PC-9 (cell line): ENCODE data around the gene BAZ1B. TPM values are rescaled to one million over a fixed set of nuclear protein-coding genes. Genes with fewer than 3 reads are reported as not detected.
A peak's percentile ranks its signal among the peaks of the same experiment; 100 is the strongest.

Experiments used
- BruUV-seq: library from RNA; stranded (reverse); fragments of 400-500 nt; replicated peaks from 2 replicates; lab custom pipeline; 2021; lab: Mats Ljungman, UMichigan
- CTCF ChIA-PET: fragments of 300-600 bp; sonication (Branson Sonifier 250); formaldehyde crosslinking; loops from one replicate; lab custom pipeline; 2022; ENCODE audit warnings: antibody characterized with exemption; lab: Charles Lee
- POLR2A ChIA-PET: fragments of 300-600 bp; sonication (Branson Sonifier 250); formaldehyde crosslinking; loops from one replicate; lab custom pipeline; 2022; ENCODE audit warnings: antibody characterized with exemption; ENCODE audit not compliant: unreplicated experiment; lab: Charles Lee
- DNase-seq, 2 experiments: peaks; one replicate each; pipeline versions ENCODE4 v3.0.0 to v3.0.0-alpha.2; 2015 to 2022; ENCODE audit warnings: mixed read lengths in 1 of 2
- H2AFZ ChIP-seq: fragments of 200-600 bp; sonication (generic); 2 replicates; pipeline ENCODE4 v1.8.1; 2017; ENCODE audit warnings: antibody characterized with exemption
- H3F3A ChIP-seq: fragments of 200-600 bp; sonication (generic); 2 replicates; pipeline ENCODE4 v1.8.1; 2017; ENCODE audit warnings: antibody characterized with exemption, mild to moderate bottlenecking, low read depth; ENCODE audit not compliant: insufficient read depth
- H3K27ac ChIP-seq: fragments of 200-600 bp; sonication (generic); 2 replicates; pipeline ENCODE4 v1.6.1; 2016; ENCODE audit warnings: mixed run types
- H3K27me3 ChIP-seq: fragments of 200-600 bp; sonication (generic); 2 replicates; pipeline ENCODE4 v1.6.1; 2016; ENCODE audit warnings: low read depth, mixed run types; ENCODE audit not compliant: insufficient read depth
- H3K36me3 ChIP-seq: fragments of 200-600 bp; sonication (generic); 2 replicates; pipeline ENCODE4 v1.6.1; 2016; ENCODE audit warnings: low read depth, mixed run types
- H3K4me1 ChIP-seq: fragments of 200-600 bp; sonication (generic); replicated peaks from 2 replicates; pipeline ENCODE4 v1.6.1; 2016; ENCODE audit warnings: mixed run types; ENCODE audit not compliant: insufficient read depth
- H3K4me2 ChIP-seq: fragments of 200-600 bp; sonication (generic); 2 replicates; pipeline ENCODE4 v1.6.1; 2017; ENCODE audit warnings: mixed run types
- H3K4me3 ChIP-seq: fragments of 200-600 bp; sonication (generic); 2 replicates; pipeline ENCODE4 v1.6.1; 2016; ENCODE audit warnings: mixed run types
- H3K79me2 ChIP-seq: fragments of 200-600 bp; sonication (generic); 2 replicates; pipeline ENCODE4 v1.6.1; 2017; ENCODE audit warnings: low read depth, mixed run types
- H3K9me2 ChIP-seq: fragments of 200-600 bp; sonication (generic); 2 replicates; pipeline ENCODE4 v1.8.1; 2017; ENCODE audit warnings: mild to moderate bottlenecking; ENCODE audit not compliant: insufficient read depth
- H3K9me3 ChIP-seq: fragments of 200-600 bp; sonication (generic); 2 replicates; pipeline ENCODE4 v1.8.1; 2016; ENCODE audit warnings: low read depth; ENCODE audit not compliant: insufficient read depth
- H4K20me1 ChIP-seq: fragments of 200-600 bp; sonication (generic); 2 replicates; pipeline ENCODE4 v1.8.1; 2017; ENCODE audit not compliant: insufficient read depth
- EZH2 ChIP-seq: fragments of 200-600 bp; sonication (generic); IDR thresholded peaks from 2 replicates; pipeline ENCODE4 v1.8.0; 2017; ENCODE audit warnings: antibody characterized with exemption, low read depth
- intact Hi-C: fragments of 100-400 bp; cut with micrococcal nuclease; formaldehyde crosslinking; loops from one replicate; pipeline ENCODE4 v1.10.0; 2022; ENCODE audit not compliant: unreplicated experiment
- total RNA-seq: library from RNA; stranded (reverse); gene quantifications from 2 replicates; pipeline ENCODE4 v1.2.3, GENCODE V29; 2021
- TF ChIP-seq, protein P1 (sequence below): fragments of 200-600 bp; sonication (generic); conservative IDR thresholded peaks from 2 replicates; pipeline ENCODE4 v1.6.1; 2017; ENCODE audit warnings: mixed run types, antibody characterized with exemption, mild to moderate bottlenecking, moderate library complexity

BAZ1B gene
- total RNA-seq, 1 experiment from 2014 or later = 88.4 TPM

DNA sequence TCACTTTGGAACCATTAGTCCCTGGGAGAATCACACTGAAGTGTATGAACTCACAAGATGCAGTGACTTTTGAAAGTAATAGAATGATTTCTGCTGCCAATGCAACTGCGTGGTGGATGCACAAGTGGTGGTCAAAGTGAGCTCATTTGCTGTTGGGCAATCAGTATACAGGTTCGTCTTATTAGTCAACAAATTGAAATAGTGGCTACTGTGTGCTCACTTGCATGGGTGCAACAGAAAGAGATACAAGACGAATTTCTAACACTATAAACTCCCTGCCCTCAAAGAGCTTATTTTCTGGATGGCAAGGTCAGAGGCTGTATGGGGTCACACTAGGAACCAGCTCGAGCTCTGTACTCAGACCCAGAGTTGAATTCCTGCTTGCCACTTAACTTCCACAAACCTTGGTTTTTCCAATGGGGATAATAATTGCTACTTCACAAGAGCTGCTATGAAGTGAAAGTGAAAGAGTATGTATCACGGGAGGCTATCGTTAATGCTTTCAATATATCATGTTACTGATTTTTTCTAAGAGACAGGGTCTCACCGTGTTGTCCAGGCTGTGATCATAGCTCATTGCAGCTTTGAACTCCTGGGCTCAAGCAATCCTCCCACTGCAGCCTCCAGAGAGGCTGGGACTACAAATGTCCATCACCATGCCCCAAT, 43.7 kb upstream of the BAZ1B start:
- Histone ChIP-seq H3F3A (peaks cover 35% of the 10 kb centered on the region; the same call in 1 of the 2 replicates), H3K79me2 (no peaks in the 10 kb centered on the region), H3K9me2 (no peaks in the 10 kb centered on the region), H3K27me3 (no peaks in the 10 kb centered on the region), H3K4me3 (no peak overlapping the region), H3K4me1 (no peaks in the 10 kb centered on the region), H3K36me3 (no peaks in the 10 kb centered on the region), H3K4me2 (peak overlapping the region; percentile 8; the same call in 1 of the 2 replicates), H3K9me3 (no peaks in the 10 kb centered on the region), H3K27ac (no peak overlapping the region), H2AFZ (no peak overlapping the region), H4K20me1 (no peaks in the 10 kb centered on the region; the same call in none of the 2 replicates)
- CTCF ChIA-PET = no interaction called here
- intact Hi-C loops = no loop called here
- POLR2A ChIA-PET = interaction anchor here (0.5 to 0.7 kb wide), 4 partner anchors 9 to 110 kb away, joined by 3 to 7 read pairs (median 4); no protein-coding TSS in a partner anchor
- no peak for DNase-seq
- BruUV-seq = no TSS peak
- no peak for TF ChIP-seq EZH2
- TF ChIP-seq, protein P1, sequence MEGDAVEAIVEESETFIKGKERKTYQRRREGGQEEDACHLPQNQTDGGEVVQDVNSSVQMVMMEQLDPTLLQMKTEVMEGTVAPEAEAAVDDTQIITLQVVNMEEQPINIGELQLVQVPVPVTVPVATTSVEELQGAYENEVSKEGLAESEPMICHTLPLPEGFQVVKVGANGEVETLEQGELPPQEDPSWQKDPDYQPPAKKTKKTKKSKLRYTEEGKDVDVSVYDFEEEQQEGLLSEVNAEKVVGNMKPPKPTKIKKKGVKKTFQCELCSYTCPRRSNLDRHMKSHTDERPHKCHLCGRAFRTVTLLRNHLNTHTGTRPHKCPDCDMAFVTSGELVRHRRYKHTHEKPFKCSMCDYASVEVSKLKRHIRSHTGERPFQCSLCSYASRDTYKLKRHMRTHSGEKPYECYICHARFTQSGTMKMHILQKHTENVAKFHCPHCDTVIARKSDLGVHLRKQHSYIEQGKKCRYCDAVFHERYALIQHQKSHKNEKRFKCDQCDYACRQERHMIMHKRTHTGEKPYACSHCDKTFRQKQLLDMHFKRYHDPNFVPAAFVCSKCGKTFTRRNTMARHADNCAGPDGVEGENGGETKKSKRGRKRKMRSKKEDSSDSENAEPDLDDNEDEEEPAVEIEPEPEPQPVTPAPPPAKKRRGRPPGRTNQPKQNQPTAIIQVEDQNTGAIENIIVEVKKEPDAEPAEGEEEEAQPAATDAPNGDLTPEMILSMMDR = no peak

DNA sequence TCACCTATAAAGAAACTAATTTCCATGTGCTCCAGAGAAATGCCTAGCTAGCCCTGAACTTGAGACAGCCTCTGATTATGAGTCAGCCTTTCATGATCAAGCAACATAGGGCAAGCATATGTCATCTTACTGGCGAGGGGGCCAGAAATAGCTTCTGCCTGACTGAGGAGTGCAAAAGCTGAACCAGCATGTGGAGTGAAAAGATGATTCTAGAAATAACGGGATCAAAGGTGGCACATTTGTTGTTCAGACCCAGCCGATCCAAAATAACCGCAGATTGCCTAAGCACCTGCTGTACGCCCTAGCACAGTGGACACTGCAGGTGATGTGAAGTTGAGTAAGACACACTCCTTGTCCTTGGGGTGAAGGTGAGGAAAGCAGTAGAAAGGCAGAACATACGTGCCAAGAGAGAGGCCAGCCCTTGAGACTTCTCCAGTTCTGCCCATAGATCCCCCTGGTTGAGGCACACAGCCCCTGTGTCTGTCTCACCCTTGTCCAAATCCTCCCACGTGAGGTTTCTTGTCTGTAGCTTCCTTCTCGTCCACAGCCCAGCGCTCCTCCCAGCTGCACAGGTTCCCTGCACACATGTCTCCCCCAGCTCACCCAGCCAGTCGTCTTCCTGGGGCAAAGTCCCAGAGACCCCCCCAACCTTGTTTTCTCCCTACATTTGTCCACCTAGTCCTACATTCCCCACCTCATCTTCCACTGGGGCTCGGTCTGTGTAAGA, 38.2 kb upstream of the BAZ1B start:
- Histone ChIP-seq H3K27me3 (no peaks in the 10 kb centered on the region), H3K4me1 (peaks cover 20% of the 10 kb centered on the region), H3K4me3 (no peak overlapping the region), H3K9me3 (no peaks in the 10 kb centered on the region), H3K4me2 (0 out of 2 replicates have a peak overlapping the region, but pooled peaks have one; percentile 20), H2AFZ (no peak overlapping the region), H3K36me3 (no peaks in the 10 kb centered on the region), H4K20me1 (peaks cover 16% of the 10 kb centered on the region), H3K9me2 (no peaks in the 10 kb centered on the region), H3K27ac (peak overlapping the region; percentile 43; the same call in 1 of the 2 replicates), H3K79me2 (peaks cover 16% of the 10 kb centered on the region), H3F3A (peaks cover 40% of the 10 kb centered on the region)
- no peak for TF ChIP-seq EZH2
- TF ChIP-seq, protein P1 = no peak
- CTCF ChIA-PET = no interaction called here
- intact Hi-C loops = no loop called here
- peak in 1 of 2 experiments; percentile 65 for DNase-seq
- BruUV-seq = no TSS peak
- POLR2A ChIA-PET = interaction anchor here (0.6 to 0.7 kb wide), 3 partner anchors 11 to 161 kb away, joined by 3 to 5 read pairs (median 4); partner anchors contain the start of gene MLXIPL

DNA sequence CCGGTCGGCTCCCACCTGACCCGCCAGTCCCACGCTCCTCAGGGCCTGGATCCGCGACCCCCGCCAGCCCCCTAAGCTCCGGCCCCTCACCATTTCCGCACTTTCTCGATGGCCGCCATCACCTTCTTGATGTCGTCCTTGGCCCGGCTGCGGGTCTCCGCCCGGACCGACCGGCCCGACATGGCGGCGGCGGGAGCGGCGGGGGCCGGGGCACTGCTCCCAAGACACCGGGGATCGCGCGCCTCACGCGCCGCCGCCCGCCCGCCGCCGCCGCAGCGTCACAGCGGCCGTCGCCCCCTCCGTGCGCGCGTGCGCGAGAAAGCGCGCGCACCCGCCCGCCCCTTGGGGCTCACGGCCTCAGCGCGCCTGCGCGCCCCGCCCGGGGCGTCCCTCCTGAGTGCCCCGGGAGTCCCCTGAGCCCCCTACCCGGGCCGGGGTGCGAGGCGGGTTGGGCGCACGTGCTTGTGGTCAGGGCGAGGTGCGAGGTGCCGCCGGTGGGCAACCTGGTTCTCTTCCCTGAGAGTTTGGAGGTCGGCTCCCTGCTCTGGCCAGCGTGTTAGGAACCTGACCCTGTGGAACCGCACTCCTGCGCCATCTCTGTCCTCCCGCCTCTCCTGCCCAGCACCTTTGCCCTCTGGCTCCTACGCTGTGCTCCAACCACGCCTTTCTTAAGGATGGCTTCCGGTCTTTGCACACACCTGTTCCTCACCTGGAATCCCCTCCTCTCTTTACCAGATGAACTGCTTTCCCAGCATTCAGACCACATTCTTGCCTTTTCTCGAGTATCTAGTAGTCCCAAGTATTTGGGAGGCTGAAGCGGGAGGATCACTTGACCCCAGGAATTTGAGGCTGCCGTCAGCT, 35.5 kb upstream of the BAZ1B start, which contains the start of gene BCL7B:
TSS of gene BCL7B (minus strand) at position 294 of the 861 bp plus-strand sequence. CDS start at position 182, 112 bp downstream.
- POLR2A ChIA-PET = interaction anchor here (0.7 to 1.4 kb wide), 3 partner anchors 38 to 937 kb away, joined by 4 to 9 read pairs (median 4); no protein-coding TSS in a partner anchor
- H3F3A ChIP-seq = peaks cover 36% of the 10 kb centered on the region
- peaks cover 41% of the 10 kb centered on the region for H4K20me1 ChIP-seq
- H3K27ac ChIP-seq = peak within 1 kb of the TSS; percentile 84
- H3K4me1 ChIP-seq = peaks cover 24% of the 10 kb centered on the region
- no peaks in the 10 kb centered on the region for H3K27me3 ChIP-seq
- TSS peak; percentile 74 for BruUV-seq
- CTCF ChIA-PET = no interaction called here
- no peak for TF ChIP-seq EZH2
- TF ChIP-seq, protein P1 = no peak
- H3K4me2 ChIP-seq = peak within 1 kb of the TSS; percentile 86
- peaks cover 42% of the 10 kb centered on the region for H3K79me2 ChIP-seq
- no peaks in the 10 kb centered on the region for H3K9me3 ChIP-seq
- peak within 1 kb of the TSS; percentile 68 for H3K4me3 ChIP-seq
- H2AFZ ChIP-seq = peak within 1 kb of the TSS; percentile 82
- intact Hi-C loops = no loop called here
- DNase-seq = peak; percentile 47 to 83
- no peaks in the 10 kb centered on the region for H3K36me3 ChIP-seq
- no peaks in the 10 kb centered on the region for H3K9me2 ChIP-seq
